GM13977 (cell line): ENCODE data around the gene NKX6-2.

Source experiments
- DNase-seq: peaks from one replicate; pipeline ENCODE4 v3.0.0; 2012; ENCODE audit warnings: low spot score
- CTCF ChIP-seq: IDR thresholded peaks from 2 replicates; pipeline ENCODE4 v1.5.1; 2012; ENCODE audit warnings: mild to moderate bottlenecking, control low read depth; ENCODE audit not compliant: insufficient read depth; ENCODE audit errors: extremely low read depth, missing control alignments
- in situ Hi-C: fragments of 300-500 bp; cut with MboI; formaldehyde crosslinking; loops from one replicate; pipeline ENCODE4 v1.12.0; 2022; ENCODE audit warnings: low sequenced_read_pairs, low pct_unique_long_range_greater_than_20kb, mixed read lengths, inconsistent platforms; ENCODE audit not compliant: unreplicated experiment

The NKX6-2 gene

GRCh38 chr10:132820056-132820455 is 34.1 kb upstream of the NKX6-2 start:
- TF ChIP-seq CTCF, result no peak
- DNase-seq, result no peak
- in situ Hi-C loops, result no loop called here

DNA sequence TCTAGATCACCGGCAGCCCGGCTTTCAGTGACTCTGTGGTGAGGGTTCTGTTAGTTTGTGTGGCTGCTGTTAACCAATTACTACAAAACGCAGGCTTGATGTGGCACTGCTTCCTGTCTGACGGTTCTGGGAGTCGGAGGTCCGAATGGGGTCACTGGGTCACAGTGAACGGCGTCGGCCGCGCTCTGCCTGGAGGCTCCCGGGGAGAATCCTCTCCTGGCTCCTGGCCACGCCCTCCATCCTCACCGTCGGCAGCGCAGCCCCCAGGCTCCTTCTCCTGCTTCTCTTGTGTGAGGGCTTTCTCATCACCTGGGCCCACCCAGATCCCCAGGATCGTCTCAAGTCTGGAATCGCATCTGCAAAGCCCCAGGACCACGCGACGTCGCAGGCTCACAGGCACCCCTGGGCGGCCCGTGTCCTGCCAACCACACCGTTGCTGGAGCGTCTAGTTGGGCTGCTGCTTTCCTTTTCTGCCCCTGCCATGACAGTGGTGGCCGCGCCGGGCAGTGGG is 31.8 kb upstream of the NKX6-2 start:
- in situ Hi-C loops, result no loop called here
- TF ChIP-seq CTCF, result no peak
- DNase-seq, result no peak

- in situ Hi-C loops, result no loop called here
- DNase-seq, result no peak
- no peak for TF ChIP-seq CTCF
These were observed 30.8 kb upstream of the NKX6-2 start for GRCh38 chr10:132816718-132817117.

DNA sequence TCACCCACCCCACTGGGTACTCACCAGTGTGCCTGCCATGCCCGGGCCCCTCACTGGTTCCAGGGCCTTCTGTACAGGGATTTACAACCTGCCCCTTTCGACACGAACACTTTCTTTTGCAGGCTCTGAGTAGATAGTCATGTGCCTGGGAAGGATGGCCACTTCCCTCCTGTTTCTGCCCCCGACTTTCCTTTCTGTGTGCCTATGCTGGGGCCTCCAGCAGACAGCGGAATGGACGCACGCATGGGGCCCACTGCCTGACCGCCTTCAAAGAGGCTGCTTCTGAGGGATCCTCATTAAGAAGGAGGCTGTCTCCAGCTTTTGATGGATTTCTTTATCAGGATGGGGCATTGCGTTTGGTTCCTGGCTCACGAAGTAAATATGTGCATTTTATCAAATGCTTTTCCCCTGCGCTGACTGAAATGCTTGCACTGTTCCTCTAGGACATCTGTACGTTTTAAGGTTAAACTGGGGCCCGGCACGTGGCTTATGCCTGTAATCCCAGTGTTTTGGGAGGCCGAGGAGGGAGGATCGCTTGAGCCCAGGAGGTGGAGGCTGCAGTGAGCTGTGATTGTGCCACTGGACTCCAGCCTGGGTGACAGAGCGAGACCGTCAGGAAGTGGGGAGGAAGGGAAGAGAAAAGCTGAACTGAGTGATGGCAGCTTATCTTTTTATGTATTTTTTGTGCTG is 29.4 kb upstream of the NKX6-2 start:
- in situ Hi-C loops, result no loop called here
- TF ChIP-seq CTCF, result no peak
- no peak for DNase-seq

DNA sequence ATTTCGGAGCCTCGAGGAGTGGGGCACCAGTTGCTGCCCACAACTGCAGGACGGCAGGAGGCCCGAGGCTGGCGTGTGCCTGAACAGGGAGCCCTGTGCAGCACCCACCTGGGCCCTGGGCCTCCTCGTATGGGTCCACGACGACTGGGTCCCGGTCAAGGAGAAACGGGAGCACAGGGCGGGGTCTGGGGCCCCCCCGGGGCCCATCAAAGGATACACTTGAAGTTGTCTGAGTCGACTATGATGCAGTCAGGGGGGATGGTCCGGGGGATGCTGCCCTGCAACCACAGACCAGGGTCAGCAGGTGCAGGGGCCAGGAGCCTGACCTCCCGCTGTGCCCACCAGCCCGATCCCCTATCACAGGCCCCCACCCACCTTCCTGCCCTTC is 28.5 kb upstream of the NKX6-2 start:
- DNase-seq, result no peak
- in situ Hi-C loops, result no loop called here
- TF ChIP-seq CTCF, result no peak

GRCh38 chr10:132813560-132814468 is 27.9 kb upstream of the NKX6-2 start:
- TF ChIP-seq CTCF, result no peak
- DNase-seq, result no peak
- in situ Hi-C loops, result no loop called here
